Ammon's horn (tissue), 1 donor: ENCODE results near the gene MRPL42.
"Not testable (repeated sequence)": the region's sequence is repeated elsewhere in the genome, so short reads cannot be mapped to it uniquely, and the experiment has no call there.

ENCODE experiments used
- DNase-seq: peaks from one replicate; pipeline ENCODE4 v3.0.0-alpha.2; 2016; ENCODE audit warnings: low spot score

Gene MRPL42

DNA sequence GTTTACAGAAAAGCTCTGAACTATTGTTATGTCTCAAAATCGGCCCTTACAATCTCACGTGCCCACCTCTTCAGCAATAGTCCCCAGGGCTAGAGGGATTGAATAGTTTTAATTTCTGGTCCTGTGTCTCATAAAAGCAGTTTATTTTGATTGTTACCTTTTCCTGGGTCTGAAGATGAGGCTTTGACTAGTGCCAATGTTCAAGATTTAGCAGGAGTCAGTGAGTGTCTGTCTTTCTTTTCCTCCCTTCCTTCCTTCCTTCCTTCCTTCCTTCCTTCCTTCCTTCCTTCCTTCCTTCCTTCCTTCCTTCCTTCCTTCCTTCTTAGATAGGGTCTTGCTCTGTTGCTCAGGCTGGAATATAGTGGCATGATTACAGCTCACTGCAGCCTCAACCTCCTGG lies 80.5 kb downstream of the MRPL42 start:
- no peak for DNase-seq

DNA sequence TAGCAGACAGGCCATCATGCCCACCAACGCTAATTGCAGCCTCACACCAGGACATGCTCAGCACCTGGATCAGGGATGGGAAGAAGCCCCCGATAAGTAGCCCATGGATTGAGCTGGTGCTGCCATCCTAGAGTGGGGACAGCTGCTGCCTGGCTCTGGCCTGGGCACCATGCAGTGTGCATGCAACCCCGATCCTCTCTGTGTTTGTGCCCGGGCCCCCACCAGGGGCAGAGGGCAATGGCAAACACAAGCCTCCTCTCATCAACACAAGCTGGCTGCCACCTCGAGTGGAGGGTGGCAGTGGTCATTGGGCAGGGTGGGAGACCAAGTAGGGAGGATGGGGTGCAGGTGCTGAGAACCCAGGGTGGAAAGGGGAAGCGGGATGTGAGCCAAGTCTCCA lies 81.9 kb downstream of the MRPL42 start:
- no peak for DNase-seq

DNA sequence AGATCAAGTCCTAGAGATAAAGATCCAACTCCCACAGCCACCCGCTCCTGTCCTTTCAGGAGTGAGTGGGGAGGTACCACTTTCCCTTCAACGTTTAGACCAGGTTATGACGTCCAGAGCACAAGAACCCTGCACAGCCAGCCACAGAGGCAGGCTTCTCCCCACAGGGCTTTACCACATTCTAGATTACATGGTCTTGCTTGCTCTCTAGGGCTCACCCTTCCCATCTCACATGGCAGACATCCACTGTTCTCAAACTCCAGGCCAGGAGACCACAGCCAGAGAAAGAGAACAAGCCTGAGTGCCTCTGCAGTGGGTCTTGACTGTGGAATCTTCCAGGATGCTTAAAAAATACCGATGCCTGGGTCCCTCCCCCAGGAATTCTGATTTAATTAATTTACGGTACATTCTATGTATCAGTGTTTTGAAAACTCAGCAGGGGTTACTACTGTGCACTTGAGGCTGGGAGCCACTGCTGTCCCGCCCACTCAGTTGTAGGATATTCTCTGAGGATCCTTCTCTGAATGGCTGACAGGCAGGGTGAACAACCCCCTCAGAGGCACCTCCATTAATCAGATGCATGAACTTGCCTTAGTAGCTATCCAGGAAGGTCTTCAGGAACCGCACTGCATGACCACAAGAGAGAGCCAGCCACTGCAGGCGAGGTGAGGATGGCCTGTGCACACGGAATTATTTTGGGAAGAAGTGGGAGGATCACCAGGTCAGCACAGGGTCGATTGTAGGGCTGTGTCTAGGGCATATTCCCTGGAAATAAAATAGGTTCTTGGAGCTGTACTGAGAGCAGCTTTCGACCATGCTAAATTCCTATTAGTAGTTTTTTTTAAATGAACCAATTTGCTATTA lies 83.7 kb downstream of the MRPL42 start:
- DNase-seq, result no peak

DNA sequence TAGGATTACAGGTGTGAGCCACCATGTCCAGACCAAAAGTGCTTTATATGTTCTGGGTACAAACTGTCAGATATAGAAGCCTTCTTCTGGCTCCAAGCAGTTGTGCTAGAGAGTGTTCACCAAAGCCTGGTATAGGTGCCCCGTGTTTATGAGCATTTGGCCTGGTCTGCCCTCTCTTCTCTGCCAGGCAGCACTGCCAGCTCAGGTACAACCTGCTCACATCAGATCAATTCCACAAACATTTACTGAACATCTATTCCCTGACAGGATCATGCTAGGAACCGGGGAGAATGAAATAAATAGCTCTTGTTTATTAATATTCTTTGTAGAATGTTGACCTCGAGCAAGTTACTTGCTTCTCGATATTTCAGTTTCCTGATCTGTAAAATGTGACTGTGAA lies 85.1 kb downstream of the MRPL42 start:
- no peak for DNase-seq

DNA sequence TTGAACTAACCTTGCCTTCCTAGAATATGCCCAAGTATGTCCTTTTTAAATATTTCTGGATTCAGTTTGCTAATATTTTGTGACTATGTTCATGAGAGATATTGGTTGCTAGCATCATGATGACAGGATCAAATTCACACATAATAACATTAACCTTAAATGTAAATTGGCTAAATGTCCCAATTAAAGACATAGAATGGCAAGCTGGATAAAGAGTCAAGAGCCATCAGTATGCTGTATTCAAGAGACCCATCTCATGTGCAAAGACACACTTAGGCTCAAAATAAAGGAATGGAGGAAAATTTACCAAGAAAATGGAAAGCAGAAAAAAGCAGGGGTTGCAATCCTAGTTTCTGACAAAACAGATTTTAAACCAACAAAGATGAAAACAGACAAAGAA lies 90.6 kb downstream of the MRPL42 start:
- DNase-seq, result not testable (repeated sequence)

DNA sequence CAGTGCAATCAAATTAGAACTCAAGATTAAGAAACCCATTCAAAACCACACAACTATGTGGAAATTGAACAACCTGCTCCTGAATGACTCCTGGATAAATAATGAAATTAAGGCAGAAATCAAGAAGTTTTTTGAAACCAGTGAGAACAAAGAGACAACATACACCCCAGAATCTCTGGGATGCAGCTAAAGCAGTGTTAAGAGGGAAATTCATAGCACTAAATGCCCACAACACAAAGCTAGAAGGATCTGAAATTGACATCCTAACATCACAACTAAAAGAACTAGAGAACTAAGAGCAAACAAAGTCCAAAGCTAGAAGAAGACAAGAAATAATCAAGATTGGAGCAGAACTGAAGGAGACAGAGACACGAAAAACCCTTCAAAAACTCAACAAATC lies 91.4 kb downstream of the MRPL42 start:
- DNase-seq, result not testable (repeated sequence)

DNA sequence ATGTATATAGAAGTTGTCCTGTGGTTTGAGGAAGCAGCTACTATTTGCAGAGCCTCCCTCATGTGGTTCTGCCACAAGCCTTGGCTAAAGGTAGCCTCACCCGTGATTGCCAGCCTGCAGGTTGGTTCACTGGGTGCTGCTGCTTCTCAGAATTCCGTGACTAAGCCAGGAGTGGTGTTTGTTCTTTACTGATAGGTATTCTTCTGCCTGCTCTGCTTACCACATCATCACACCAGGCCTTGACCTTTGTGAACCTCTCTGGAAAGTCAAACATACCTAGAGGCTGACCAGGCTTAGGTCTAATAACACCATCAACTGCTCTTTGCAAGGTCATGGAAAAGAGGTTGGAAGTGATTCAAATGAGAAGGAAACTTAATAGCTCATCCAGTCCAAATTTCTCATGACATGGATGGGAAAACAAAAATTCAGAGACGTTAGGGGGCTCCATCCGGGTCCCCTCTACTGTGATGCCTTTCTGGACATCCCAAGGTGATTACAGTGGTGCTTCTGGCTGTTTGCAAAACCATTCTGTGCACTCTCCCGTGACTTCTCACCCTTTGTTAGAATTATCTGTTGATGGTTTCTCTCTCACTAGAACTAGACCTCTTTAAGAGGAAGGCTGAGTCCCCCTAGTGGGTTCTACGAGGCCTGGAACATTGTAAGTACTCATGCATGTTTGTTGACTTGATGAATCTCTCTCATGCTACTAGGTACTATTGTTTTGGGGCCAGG lies 96.7 kb downstream of the MRPL42 start:
- DNase-seq, result no peak

DNA sequence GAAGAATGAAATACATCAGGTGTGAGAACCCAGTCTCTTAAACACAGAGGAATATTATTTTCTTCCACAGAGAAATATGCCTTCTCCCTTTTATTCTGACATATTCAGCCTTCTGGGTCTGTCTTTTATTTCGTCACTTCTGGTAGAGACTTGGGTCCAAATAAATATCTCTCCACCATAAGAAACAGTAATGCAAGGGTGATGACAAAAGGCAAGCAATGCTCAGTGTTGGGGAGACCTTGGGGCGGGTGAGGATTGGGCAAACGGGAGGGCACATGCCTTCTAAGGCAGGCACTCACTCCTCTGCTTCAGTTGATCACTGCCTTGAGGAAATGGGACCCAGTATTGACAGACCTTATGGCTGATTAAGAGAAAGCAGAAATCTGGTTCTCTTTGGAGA lies 98.4 kb downstream of the MRPL42 start:
- DNase-seq, result no peak
